Hepatocyte (in vitro differentiated cells): ENCODE data around the gene OBSCN. TPM values are rescaled to one million over a fixed set of nuclear protein-coding genes. Genes with fewer than 3 reads are reported as not detected.

ENCODE experiments used
- DNase-seq: peaks from one replicate; pipeline ENCODE4 v3.0.0-alpha.2; 2016; ENCODE audit warnings: low spot score
- H2AFZ ChIP-seq: fragments of 200-600 bp; sonication (generic); 2 replicates; pipeline ENCODE4 v1.6.0; 2016; ENCODE audit warnings: antibody characterized with exemption, mild to moderate bottlenecking
- H3K27ac ChIP-seq: fragments of 200-600 bp; sonication (generic); 2 replicates; pipeline ENCODE4 v1.5.1; 2016; ENCODE audit warnings: mild to moderate bottlenecking
- H3K27me3 ChIP-seq: fragments of 200-600 bp; sonication (generic); 2 replicates; pipeline ENCODE4 v1.6.1; 2016
- H3K36me3 ChIP-seq: fragments of 200-600 bp; sonication (generic); replicated peaks from 2 replicates; pipeline ENCODE4 v1.5.1; 2016; ENCODE audit warnings: low read depth; ENCODE audit not compliant: insufficient read depth
- H3K4me1 ChIP-seq: fragments of 200-600 bp; sonication (generic); 2 replicates; pipeline ENCODE4 v1.5.1; 2016; ENCODE audit warnings: mild to moderate bottlenecking, moderate library complexity; ENCODE audit not compliant: insufficient read depth
- H3K4me2 ChIP-seq: fragments of 200-600 bp; sonication (generic); 2 replicates; pipeline ENCODE4 v1.6.0; 2016
- H3K4me3 ChIP-seq: fragments of 200-600 bp; sonication (generic); 2 replicates; pipeline ENCODE4 v1.5.1; 2016; ENCODE audit warnings: mild to moderate bottlenecking
- H3K79me2 ChIP-seq: fragments of 200-600 bp; sonication (generic); 2 replicates; pipeline ENCODE4 v1.6.0; 2017; ENCODE audit warnings: mild to moderate bottlenecking
- H3K9me2 ChIP-seq: fragments of 200-600 bp; sonication (generic); replicated peaks from 2 replicates; pipeline ENCODE4 v1.6.0; 2017; ENCODE audit warnings: mild to moderate bottlenecking; ENCODE audit not compliant: insufficient read depth
- H3K9me3 ChIP-seq: fragments of 200-600 bp; sonication (generic); 2 replicates; pipeline ENCODE4 v1.5.1; 2016; ENCODE audit warnings: low read depth, mild to moderate bottlenecking
- H4K20me1 ChIP-seq: fragments of 200-600 bp; sonication (generic); 2 replicates; pipeline ENCODE4 v1.6.0; 2016; ENCODE audit warnings: mild to moderate bottlenecking; ENCODE audit not compliant: insufficient read depth, poor library complexity, severe bottlenecking
- CTCF ChIP-seq: fragments of 200-600 bp; sonication (generic); IDR thresholded peaks from 2 replicates; pipeline ENCODE4 v1.5.1; 2016; ENCODE audit warnings: antibody characterized with exemption, mild to moderate bottlenecking; ENCODE audit not compliant: poor library complexity
- EZH2 ChIP-seq: fragments of 200-600 bp; sonication (generic); IDR thresholded peaks from 2 replicates; pipeline ENCODE4 v1.6.1; 2016; ENCODE audit warnings: antibody characterized with exemption, mild to moderate bottlenecking, borderline replicate concordance
- EZH2phosphoT487 ChIP-seq: fragments of 200-600 bp; sonication (generic); IDR thresholded peaks from one replicate; pipeline ENCODE4 v1.6.1; 2018; ENCODE audit warnings: antibody characterized with exemption, mild to moderate bottlenecking, low read depth, moderate library complexity; ENCODE audit not compliant: unreplicated experiment, severe bottlenecking
- WGBS: methylation state at CpG from one replicate; pipeline ENCODE4 v1.1.6; 2016; ENCODE audit warnings: low lambda C conversion rate; ENCODE audit errors: missing lambda C conversion rate; 5-methylcytosine and 5-hydroxymethylcytosine counted together
- polyA plus RNA-seq: library from polyadenylated mRNA; unstranded; fragments of >200 nt; fragmentation: Nextera tagmentation; extraction: Ambion mirVana; gene quantifications from 2 replicates; pipeline ENCODE4 v1.2.1, GENCODE V29; 2016
- total RNA-seq: library from RNA; depleted of rRNA; stranded (reverse); fragments of >200 nt; gene quantifications from 2 replicates; pipeline ENCODE4 v1.2.3, GENCODE V29; 2014

OBSCN gene
- total and polyA plus RNA-seq, 2 experiments from 2014 or later: 15.0 to 22.4 TPM

DNA sequence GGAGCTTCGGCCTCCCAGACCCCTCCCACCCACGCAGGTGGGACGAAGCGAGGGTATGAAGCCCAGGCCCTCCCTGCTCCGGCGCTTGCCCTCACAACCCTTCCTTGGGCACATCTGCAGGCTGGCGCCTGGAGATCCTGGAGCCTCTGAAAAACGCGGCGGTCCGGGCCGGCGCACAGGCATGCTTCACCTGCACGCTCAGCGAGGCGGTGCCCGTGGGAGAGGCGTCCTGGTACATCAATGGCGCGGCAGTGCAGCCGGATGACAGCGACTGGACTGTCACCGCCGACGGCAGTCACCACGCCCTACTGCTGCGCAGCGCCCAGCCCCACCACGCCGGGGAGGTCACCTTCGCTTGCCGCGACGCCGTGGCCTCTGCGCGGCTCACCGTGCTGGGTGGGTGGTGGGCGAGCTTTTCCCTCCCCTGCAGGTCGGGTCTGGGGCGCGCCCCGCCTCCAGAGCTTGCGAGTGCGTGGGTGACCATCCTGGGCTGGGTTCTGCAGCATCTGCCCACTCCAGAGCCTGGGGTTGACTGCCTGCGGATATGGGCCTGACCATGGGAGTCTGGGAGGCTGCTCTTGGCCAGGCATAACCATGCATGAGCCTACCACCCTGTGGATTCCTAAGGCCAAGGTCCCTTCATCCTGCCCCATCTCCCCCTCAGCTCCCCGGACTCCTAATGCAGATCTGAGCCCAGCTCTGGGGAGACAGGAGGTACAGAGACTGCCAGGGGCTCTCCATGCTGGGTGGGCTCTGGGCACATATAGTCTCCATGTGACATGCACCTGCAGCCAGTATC lies 108.9 kb downstream of the OBSCN start:
- TF ChIP-seq EZH2: no peak
- no peak for TF ChIP-seq CTCF
- TF ChIP-seq EZH2phosphoT487: no peak
- H3K27me3 ChIP-seq: no peaks in the 10 kb centered on the region
- H3K79me2 ChIP-seq: no peaks in the 10 kb centered on the region
- WGBS: 95% methylated on average over 40 of the region's 47 CpGs
- H3K4me1 ChIP-seq: no peaks in the 10 kb centered on the region
- DNase-seq: no peak
- H2AFZ ChIP-seq: no peak overlapping the region
- H3K4me2 ChIP-seq: no peak overlapping the region
- no peak overlapping the region for H3K27ac ChIP-seq
- no peaks in the 10 kb centered on the region for H4K20me1 ChIP-seq
- H3K4me3 ChIP-seq: no peak overlapping the region
- no peaks in the 10 kb centered on the region for H3K9me2 ChIP-seq
- H3K9me3 ChIP-seq: no peaks in the 10 kb centered on the region
- no peaks in the 10 kb centered on the region for H3K36me3 ChIP-seq

DNA sequence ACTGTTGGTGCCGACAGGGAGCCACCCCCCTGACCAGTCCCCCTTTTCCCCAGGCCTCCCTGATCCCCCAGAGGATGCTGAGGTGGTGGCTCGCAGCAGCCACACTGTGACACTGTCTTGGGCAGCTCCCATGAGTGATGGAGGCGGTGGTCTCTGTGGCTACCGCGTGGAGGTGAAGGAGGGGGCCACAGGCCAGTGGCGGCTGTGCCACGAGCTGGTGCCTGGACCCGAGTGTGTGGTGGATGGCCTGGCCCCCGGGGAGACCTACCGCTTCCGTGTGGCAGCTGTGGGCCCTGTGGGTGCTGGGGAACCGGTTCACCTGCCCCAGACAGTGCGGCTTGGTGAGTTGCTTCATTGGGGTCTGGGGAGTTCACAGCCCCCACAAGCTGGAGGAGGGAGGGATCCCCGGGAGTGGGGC lies 109.6 kb downstream of the OBSCN start:
- Histone ChIP-seq H3K9me3 (no peaks in the 10 kb centered on the region), H3K4me3 (no peak overlapping the region), H2AFZ (no peak overlapping the region), H3K4me2 (no peak overlapping the region), H3K79me2 (no peaks in the 10 kb centered on the region), H3K9me2 (no peaks in the 10 kb centered on the region), H3K4me1 (no peaks in the 10 kb centered on the region), H4K20me1 (no peaks in the 10 kb centered on the region), H3K36me3 (no peaks in the 10 kb centered on the region), H3K27ac (no peak overlapping the region), H3K27me3 (no peaks in the 10 kb centered on the region)
- DNase-seq: no peak
- WGBS: 90% methylated on average over 14 of the region's 14 CpGs
- TF ChIP-seq EZH2 (no peak), EZH2phosphoT487 (no peak), CTCF (no peak)

- H3K4me1 ChIP-seq: no peaks in the 10 kb centered on the region
- no peak overlapping the region for H2AFZ ChIP-seq
- no peaks in the 10 kb centered on the region for H3K36me3 ChIP-seq
- H3K4me2 ChIP-seq: no peak overlapping the region
- no peaks in the 10 kb centered on the region for H3K27me3 ChIP-seq
- H3K9me3 ChIP-seq: no peaks in the 10 kb centered on the region
- no peak overlapping the region for H3K27ac ChIP-seq
- DNase-seq: no peak
- no peaks in the 10 kb centered on the region for H4K20me1 ChIP-seq
- WGBS: 96% methylated on average over 16 of the region's 16 CpGs
- H3K4me3 ChIP-seq: no peak overlapping the region
- H3K79me2 ChIP-seq: no peaks in the 10 kb centered on the region
- H3K9me2 ChIP-seq: no peaks in the 10 kb centered on the region
- no peak for TF ChIP-seq EZH2
- TF ChIP-seq EZH2phosphoT487: no peak
- no peak for TF ChIP-seq CTCF
These were observed 110.3 kb downstream of the OBSCN start for GRCh38 chr1:228317891-228318810.
